Measurements from ENCODE around the gene CD74. TPM values are rescaled to one million over a fixed set of nuclear protein-coding genes. Genes with fewer than 3 reads are reported as not detected.

The CD74 gene
- total RNA-seq, 3 donors from 2014 or later (not counting 1 experiment from before 2014, with no cell fraction given) = 550 to 913 (median 748) TPM

DNA sequence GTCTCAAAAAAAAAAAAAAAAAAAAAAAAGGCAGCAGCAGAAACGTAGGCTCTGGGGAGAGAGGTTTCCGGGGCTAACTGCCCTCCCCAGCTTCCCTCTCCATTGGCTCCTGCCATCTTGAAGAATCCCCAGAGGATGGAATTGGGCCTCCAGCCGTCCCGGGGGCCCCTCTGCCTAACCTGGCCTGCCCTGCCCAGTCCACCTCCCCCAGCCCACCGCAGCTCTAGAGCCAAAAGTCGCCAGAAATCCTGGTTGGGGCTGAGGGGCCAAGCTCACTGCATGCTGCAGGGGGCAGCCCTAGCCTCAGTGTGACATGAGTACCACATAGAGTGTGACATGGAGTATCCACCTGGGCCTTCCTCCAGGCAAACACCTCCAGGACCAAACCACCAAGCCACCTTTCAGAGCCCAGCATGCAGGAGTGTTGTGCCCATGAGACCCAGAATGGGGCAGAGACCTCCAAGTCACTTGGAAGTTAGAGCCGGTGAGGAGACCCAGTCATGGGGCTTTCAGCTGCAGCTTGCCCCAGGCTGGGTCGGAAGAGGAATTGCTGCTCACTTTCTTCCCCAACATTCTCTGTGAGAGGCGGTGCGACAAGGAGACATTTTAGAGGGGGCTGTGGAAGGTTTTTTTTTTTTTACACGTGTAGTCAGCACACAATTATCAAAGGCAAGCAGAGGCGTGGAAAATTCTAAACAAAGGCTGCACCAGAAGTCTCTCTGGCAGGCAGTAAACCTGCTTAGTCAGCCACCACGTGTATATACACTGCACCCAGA is 17.6 kb downstream of the CD74 start:
- Mint-ChIP-seq H3K36me3 (no peaks in the 10 kb centered on the region), H3K4me3 (no peak overlapping the region), H3K27ac (peak overlapping the region; percentile 51 to 79), H3K27me3 (ENCODE audit: low read depth in 2 of 2) (no peaks in the 10 kb centered on the region), H3K9me3 (no peaks in the 10 kb centered on the region), H3K4me1 (peaks cover 2 to 9% of the 10 kb centered on the region in 2 donors)
- WGBS (ENCODE audit: insufficient coverage) = 88% methylated on average over 12 of the region's 13 CpGs
- DNase-seq (peak in 1 of 2 donors; percentile 38), ATAC-seq (peak in 1 of 3 donors; percentile 5)
- Histone ChIP-seq H3K4me3 (ENCODE audit: low read length) (no peak overlapping the region), H3K9me3 (ENCODE audit: control insufficient read depth, insufficient read depth, low read length) (no peaks in the 10 kb centered on the region), H3K36me3 (ENCODE audit: control insufficient read depth, insufficient read depth, low read length) (peaks cover 84% of the 10 kb centered on the region), H3K4me1 (ENCODE audit: control insufficient read depth, insufficient read depth, low read length) (no peaks in the 10 kb centered on the region), H3K27me3 (ENCODE audit: control insufficient read depth, insufficient read depth, low read length) (no peaks in the 10 kb centered on the region), H3K27ac (ENCODE audit: low read length) (no peak overlapping the region)
- intact Hi-C loops (cut with micrococcal nuclease) = no loop called here
- TF ChIP-seq, protein P1, sequence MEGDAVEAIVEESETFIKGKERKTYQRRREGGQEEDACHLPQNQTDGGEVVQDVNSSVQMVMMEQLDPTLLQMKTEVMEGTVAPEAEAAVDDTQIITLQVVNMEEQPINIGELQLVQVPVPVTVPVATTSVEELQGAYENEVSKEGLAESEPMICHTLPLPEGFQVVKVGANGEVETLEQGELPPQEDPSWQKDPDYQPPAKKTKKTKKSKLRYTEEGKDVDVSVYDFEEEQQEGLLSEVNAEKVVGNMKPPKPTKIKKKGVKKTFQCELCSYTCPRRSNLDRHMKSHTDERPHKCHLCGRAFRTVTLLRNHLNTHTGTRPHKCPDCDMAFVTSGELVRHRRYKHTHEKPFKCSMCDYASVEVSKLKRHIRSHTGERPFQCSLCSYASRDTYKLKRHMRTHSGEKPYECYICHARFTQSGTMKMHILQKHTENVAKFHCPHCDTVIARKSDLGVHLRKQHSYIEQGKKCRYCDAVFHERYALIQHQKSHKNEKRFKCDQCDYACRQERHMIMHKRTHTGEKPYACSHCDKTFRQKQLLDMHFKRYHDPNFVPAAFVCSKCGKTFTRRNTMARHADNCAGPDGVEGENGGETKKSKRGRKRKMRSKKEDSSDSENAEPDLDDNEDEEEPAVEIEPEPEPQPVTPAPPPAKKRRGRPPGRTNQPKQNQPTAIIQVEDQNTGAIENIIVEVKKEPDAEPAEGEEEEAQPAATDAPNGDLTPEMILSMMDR (IDR thresholded peaks at IDR 0.05) = no peak

DNA sequence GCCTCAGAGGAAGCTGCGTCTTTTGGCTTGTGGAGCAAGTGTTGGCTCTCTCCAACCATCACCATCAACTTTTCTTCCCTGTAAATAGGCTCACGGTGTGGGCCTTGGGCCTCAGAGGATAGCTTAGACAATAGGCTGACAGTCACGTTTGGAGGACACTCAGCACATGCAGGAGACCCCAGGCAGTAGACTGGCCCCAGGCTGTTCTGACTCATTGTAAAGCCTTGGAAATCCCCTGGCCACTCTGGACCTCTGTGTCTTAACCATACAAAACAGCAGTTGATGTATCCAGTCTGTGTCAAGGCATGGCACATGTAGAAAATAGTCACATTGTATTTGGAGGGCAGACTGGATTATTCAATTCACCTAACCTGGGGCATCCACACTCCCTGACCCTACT is 18.6 kb downstream of the CD74 start:
- ATAC-seq = peak in 1 of 3 donors; percentile 58
- TF ChIP-seq, protein P1 (IDR thresholded peaks at IDR 0.05) = no peak
- Histone ChIP-seq H3K27ac (ENCODE audit: low read length) (no peak overlapping the region), H3K4me1 (ENCODE audit: control insufficient read depth, insufficient read depth, low read length) (no peaks in the 10 kb centered on the region), H3K36me3 (ENCODE audit: control insufficient read depth, insufficient read depth, low read length) (peaks cover 84% of the 10 kb centered on the region), H3K27me3 (ENCODE audit: control insufficient read depth, insufficient read depth, low read length) (no peaks in the 10 kb centered on the region), H3K4me3 (ENCODE audit: low read length) (no peak overlapping the region), H3K9me3 (ENCODE audit: control insufficient read depth, insufficient read depth, low read length) (no peaks in the 10 kb centered on the region)
- Mint-ChIP-seq H3K36me3 (no peaks in the 10 kb centered on the region), H3K27me3 (ENCODE audit: low read depth in 2 of 2) (no peaks in the 10 kb centered on the region), H3K4me1 (peaks cover 0 to 8% of the 10 kb centered on the region in 2 donors), H3K9me3 (no peaks in the 10 kb centered on the region), H3K27ac (no peak overlapping the region), H3K4me3 (no peak overlapping the region)
- WGBS (ENCODE audit: insufficient coverage) = 81% methylated on average over 3 of the region's 3 CpGs
- DNase-seq = no peak
- intact Hi-C loops (cut with micrococcal nuclease) = no loop called here

DNA sequence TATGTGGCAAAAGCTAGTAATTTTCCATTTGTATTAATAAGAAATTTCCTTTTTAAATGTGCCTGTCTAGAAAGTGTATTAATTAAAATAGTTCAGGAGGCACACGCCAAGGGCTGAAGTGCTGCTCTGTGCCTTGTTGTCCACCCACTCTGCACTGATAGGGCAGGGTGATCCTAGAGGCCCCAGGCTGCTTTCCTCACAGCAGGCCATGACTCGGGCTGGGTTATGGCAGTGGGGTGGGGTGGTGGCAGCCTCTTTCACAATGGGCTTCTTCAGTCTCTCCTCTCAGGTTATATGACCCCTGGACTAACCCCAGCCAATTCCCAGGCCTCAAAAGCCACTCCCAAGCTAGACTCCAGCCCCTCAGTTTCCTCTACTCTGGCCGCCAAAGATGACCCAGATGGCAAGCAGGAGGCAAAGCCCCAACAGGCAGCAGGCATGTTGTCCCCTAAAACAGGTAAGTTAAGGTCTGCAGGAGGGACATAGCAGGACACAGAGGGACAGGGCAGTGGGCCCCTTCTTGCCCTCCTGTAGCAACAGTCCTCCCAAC is 19.5 kb downstream of the CD74 start:
- H3K4me3 Mint-ChIP-seq = no peak overlapping the region
- intact Hi-C loops (cut with micrococcal nuclease) = no loop called here
- DNase-seq = no peak
- no peak for ATAC-seq
- Histone ChIP-seq H3K9me3 (ENCODE audit: control insufficient read depth, insufficient read depth, low read length) (no peaks in the 10 kb centered on the region), H3K27me3 (ENCODE audit: control insufficient read depth, insufficient read depth, low read length) (no peaks in the 10 kb centered on the region), H3K4me1 (ENCODE audit: control insufficient read depth, insufficient read depth, low read length) (no peaks in the 10 kb centered on the region), H3K36me3 (ENCODE audit: control insufficient read depth, insufficient read depth, low read length) (peaks cover 79% of the 10 kb centered on the region), H3K4me3 (ENCODE audit: low read length) (no peak overlapping the region), H3K27ac (ENCODE audit: low read length) (no peak overlapping the region)
- H3K4me1 Mint-ChIP-seq = peaks cover 0 to 6% of the 10 kb centered on the region in 2 donors
- H3K27ac Mint-ChIP-seq = no peak overlapping the region
- no peaks in the 10 kb centered on the region for H3K27me3 Mint-ChIP-seq (ENCODE audit: low read depth in 2 of 2)
- TF ChIP-seq, protein P1 (IDR thresholded peaks at IDR 0.05) = no peak
- WGBS (ENCODE audit: insufficient coverage) = 98% methylated on average over 2 of the region's 3 CpGs
- no peaks in the 10 kb centered on the region for H3K36me3 Mint-ChIP-seq
- no peaks in the 10 kb centered on the region for H3K9me3 Mint-ChIP-seq
